Bronchial epithelial cell (primary cell): Measurements from ENCODE around the gene GKN2. TPM values are rescaled to one million over a fixed set of nuclear protein-coding genes. Genes with fewer than 3 reads are reported as not detected.

ENCODE experiments used
- DNase-seq: peaks from one replicate; pipeline ENCODE4 v3.0.0-alpha.2; 2010; ENCODE audit warnings: low read depth
- FAIRE-seq: peaks from 2 replicates; lab custom pipeline; 2011; peaks lifted over from hg19 to GRCh38; lab: Jason Lieb, UNC
- H3K27me3 ChIP-seq: 2 replicates; pipeline ENCODE4 v1.5.1; 2011; ENCODE audit warnings: low read length; ENCODE audit not compliant: control insufficient read depth, insufficient read depth
- H3K36me3 ChIP-seq: 2 replicates; pipeline ENCODE4 v1.5.1; 2011; ENCODE audit warnings: low read length; ENCODE audit not compliant: control insufficient read depth, insufficient read depth
- H3K4me3 ChIP-seq: 2 replicates; pipeline ENCODE4 v1.5.1; 2011; ENCODE audit warnings: mild to moderate bottlenecking, low read depth, low read length, control low read depth
- total RNA-seq: library from RNA; depleted of rRNA; stranded (reverse); fragments of >200 nt; gene quantifications from 2 replicates; pipeline ENCODE4 v1.2.1, GENCODE V29; 2014
- TF ChIP-seq, protein P1 (sequence below): IDR thresholded peaks from 2 replicates; pipeline ENCODE4 v1.5.1; 2011; ENCODE audit warnings: mild to moderate bottlenecking, moderate library complexity, low read length, control low read depth, inconsistent platforms; ENCODE audit not compliant: insufficient read depth, severe bottlenecking

GKN2 gene
- total RNA-seq, 1 donor from 2014 or later = not detected

DNA sequence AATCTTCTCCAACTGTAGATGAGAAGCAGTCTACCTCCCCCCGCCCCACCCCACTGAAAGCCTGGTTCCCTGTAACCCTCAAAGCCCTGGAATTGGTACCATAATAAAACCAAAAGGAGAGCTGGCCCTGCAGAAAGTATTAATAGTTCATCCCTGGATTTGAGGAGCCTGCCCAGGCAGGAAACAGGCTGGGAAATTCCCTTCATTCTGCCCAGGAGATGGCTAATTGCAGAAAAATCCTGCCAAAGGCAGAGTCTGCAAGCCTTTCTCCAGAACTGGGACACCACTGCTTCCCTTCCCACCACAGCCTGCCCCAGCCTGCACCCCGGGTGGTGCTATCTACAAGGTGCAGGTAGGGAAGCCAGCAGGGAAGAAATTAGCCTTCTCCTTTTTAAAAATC, 16.3 kb downstream of the GKN2 start:
- DNase-seq (peak; percentile 95), FAIRE-seq (no peak)
- TF ChIP-seq, protein P1, sequence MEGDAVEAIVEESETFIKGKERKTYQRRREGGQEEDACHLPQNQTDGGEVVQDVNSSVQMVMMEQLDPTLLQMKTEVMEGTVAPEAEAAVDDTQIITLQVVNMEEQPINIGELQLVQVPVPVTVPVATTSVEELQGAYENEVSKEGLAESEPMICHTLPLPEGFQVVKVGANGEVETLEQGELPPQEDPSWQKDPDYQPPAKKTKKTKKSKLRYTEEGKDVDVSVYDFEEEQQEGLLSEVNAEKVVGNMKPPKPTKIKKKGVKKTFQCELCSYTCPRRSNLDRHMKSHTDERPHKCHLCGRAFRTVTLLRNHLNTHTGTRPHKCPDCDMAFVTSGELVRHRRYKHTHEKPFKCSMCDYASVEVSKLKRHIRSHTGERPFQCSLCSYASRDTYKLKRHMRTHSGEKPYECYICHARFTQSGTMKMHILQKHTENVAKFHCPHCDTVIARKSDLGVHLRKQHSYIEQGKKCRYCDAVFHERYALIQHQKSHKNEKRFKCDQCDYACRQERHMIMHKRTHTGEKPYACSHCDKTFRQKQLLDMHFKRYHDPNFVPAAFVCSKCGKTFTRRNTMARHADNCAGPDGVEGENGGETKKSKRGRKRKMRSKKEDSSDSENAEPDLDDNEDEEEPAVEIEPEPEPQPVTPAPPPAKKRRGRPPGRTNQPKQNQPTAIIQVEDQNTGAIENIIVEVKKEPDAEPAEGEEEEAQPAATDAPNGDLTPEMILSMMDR = no peak
- H3K4me3 ChIP-seq = no peak overlapping the region
- H3K27me3 ChIP-seq = no peaks in the 10 kb centered on the region
- no peaks in the 10 kb centered on the region for H3K36me3 ChIP-seq

- TF ChIP-seq, protein P1 = no peak
- peak; percentile 7 for FAIRE-seq
- H3K36me3 ChIP-seq = no peaks in the 10 kb centered on the region
- H3K27me3 ChIP-seq = no peaks in the 10 kb centered on the region
- no peak for DNase-seq
- H3K4me3 ChIP-seq = no peak overlapping the region
Measured at GRCh38 chr2:68935471-68935870, 17.2 kb downstream of the GKN2 start.

- Histone ChIP-seq H3K27me3 (no peaks in the 10 kb centered on the region), H3K36me3 (no peaks in the 10 kb centered on the region), H3K4me3 (no peak overlapping the region)
- TF ChIP-seq, protein P1 = no peak
- FAIRE-seq (peak; percentile 62), DNase-seq (no peak)
Measured at GRCh38 chr2:68934021-68934420, 18.7 kb downstream of the GKN2 start.

- TF ChIP-seq, protein P1 = no peak
- no peaks in the 10 kb centered on the region for H3K36me3 ChIP-seq
- H3K27me3 ChIP-seq = no peaks in the 10 kb centered on the region
- no peak for FAIRE-seq
- no peak overlapping the region for H3K4me3 ChIP-seq
- DNase-seq = no peak
Measured at GRCh38 chr2:68932402-68932801, 20.3 kb downstream of the GKN2 start.

GRCh38 chr2:68931799-68932198, 20.9 kb downstream of the GKN2 start:
- no peak overlapping the region for H3K4me3 ChIP-seq
- no peaks in the 10 kb centered on the region for H3K36me3 ChIP-seq
- H3K27me3 ChIP-seq = no peaks in the 10 kb centered on the region
- FAIRE-seq = no peak
- no peak for DNase-seq
- TF ChIP-seq, protein P1 = no peak

DNA sequence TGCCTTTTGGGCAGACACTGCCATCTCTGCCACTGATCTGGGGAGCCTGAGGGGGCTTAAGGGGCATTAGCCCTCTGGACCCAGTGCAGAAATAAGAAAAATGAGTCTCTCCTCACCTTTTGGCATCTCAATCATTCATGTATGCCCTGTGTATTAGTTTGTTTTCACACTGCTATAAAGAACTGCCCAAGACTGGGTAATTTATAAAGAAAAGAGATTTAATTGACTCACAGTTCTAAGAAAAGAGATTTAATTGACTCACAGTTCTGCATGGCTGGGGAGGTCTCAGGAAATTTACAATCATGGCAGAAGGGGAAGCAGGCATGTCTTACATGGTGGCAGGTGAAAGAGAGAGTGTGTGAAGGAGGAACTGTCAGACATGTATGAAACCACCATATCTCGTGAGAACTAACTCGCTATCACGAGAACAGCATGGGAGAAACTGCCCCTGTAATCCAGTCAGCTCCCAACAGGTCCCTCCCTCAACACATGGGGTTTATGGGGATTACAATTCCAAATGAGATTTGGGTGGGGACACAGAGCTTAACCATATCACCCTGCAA, 21.5 kb downstream of the GKN2 start:
- FAIRE-seq (no peak), DNase-seq (no peak)
- H3K36me3 ChIP-seq = no peaks in the 10 kb centered on the region
- TF ChIP-seq, protein P1 = no peak
- H3K27me3 ChIP-seq = no peaks in the 10 kb centered on the region
- H3K4me3 ChIP-seq = no peak overlapping the region
